SKM-1 (cell line): Measurements from ENCODE around the gene FAM135A.
"Not testable (repeated sequence)": the region's sequence is repeated elsewhere in the genome, so short reads cannot be mapped to it uniquely, and the experiment has no call there.

Source experiments
- DNase-seq: peaks from one replicate; lab custom pipeline; 2025; ENCODE audit not compliant: unreplicated experiment; lab: John Stamatoyannopoulos, UW

FAM135A gene

GRCh38 chr6:70609181-70609580 lies 195.9 kb downstream of the FAM135A start:
- DNase-seq = not testable (repeated sequence)
